ENCODE results near the gene HSD17B10. TPM values are rescaled to one million over a fixed set of nuclear protein-coding genes. Genes with fewer than 3 reads are reported as not detected.

The HSD17B10 gene
- total and polyA plus RNA-seq, 2 donors (not counting 1 experiment from before 2014, with no cell fraction given): 41.6 to 62.3 TPM

- Histone ChIP-seq H3K4me1 (ENCODE audit: control insufficient read depth, extremely low read depth, insufficient read depth, low read length) (peaks cover 2% of the 10 kb centered on the region), H3K79me2 (ENCODE audit: control insufficient read depth, insufficient read depth, low read length) (peaks cover 8% of the 10 kb centered on the region), H4K20me1 (ENCODE audit: control insufficient read depth, extremely low read depth, insufficient read depth, low read length) (no peaks in the 10 kb centered on the region), H3K9me3 (ENCODE audit: control insufficient read depth, insufficient read depth, low read depth, low read length) (no peaks in the 10 kb centered on the region), H3K9ac (ENCODE audit: insufficient read depth, low read length) (no peak overlapping the region), H3K4me2 (ENCODE audit: extremely low read depth, insufficient read depth, low read length) (no peak overlapping the region), H3K4me3 (replicated peaks in 1 of 4; ENCODE audit: control extremely low read depth in 1 of 4, insufficient read depth in 1 of 4, low read depth in 3 of 4, low read length in 4 of 4) (no peak overlapping the region), H3K27me3 (ENCODE audit: control insufficient read depth, insufficient read depth, low read length) (no peaks in the 10 kb centered on the region), H2AFZ (ENCODE audit: low read length) (no peak overlapping the region), H3K27ac (ENCODE audit: insufficient read depth, low read length) (no peak overlapping the region), H3K36me3 (ENCODE audit: control insufficient read depth, insufficient read depth, low read length) (peaks cover 1% of the 10 kb centered on the region)
- DNase-seq (ENCODE audit: low read depth in 2 of 2): no peak
- no peak for TF ChIP-seq CTCF (conservative IDR thresholded peaks at IDR 0.05 in 1 of 2, IDR thresholded peaks at IDR 0.05 in 1 of 2; ENCODE audit: low read depth in 1 of 2, low read length in 2 of 2)
- no peak for TF ChIP-seq EZH2 (IDR thresholded peaks at IDR 0.05; ENCODE audit: low read length, missing control alignments)
These were observed 3.0 kb upstream of the HSD17B10 start for GRCh38 chrX:53437206-53437605.

GRCh38 chrX:53435997-53436396 is 1.8 kb upstream of the HSD17B10 start:
- Histone ChIP-seq H3K4me1 (ENCODE audit: control insufficient read depth, extremely low read depth, insufficient read depth, low read length) (no peaks in the 10 kb centered on the region), H4K20me1 (ENCODE audit: control insufficient read depth, extremely low read depth, insufficient read depth, low read length) (no peaks in the 10 kb centered on the region), H3K79me2 (ENCODE audit: control insufficient read depth, insufficient read depth, low read length) (peaks cover 8% of the 10 kb centered on the region), H3K9ac (ENCODE audit: insufficient read depth, low read length) (no peak overlapping the region), H2AFZ (ENCODE audit: low read length) (no peak overlapping the region), H3K4me3 (replicated peaks in 1 of 4; ENCODE audit: control extremely low read depth in 1 of 4, insufficient read depth in 1 of 4, low read depth in 3 of 4, low read length in 4 of 4) (no peak overlapping the region), H3K36me3 (ENCODE audit: control insufficient read depth, insufficient read depth, low read length) (peaks cover 9% of the 10 kb centered on the region), H3K27ac (ENCODE audit: insufficient read depth, low read length) (no peak overlapping the region), H3K9me3 (ENCODE audit: control insufficient read depth, insufficient read depth, low read depth, low read length) (no peaks in the 10 kb centered on the region), H3K27me3 (ENCODE audit: control insufficient read depth, insufficient read depth, low read length) (no peaks in the 10 kb centered on the region), H3K4me2 (ENCODE audit: extremely low read depth, insufficient read depth, low read length) (no peak overlapping the region)
- TF ChIP-seq CTCF (conservative IDR thresholded peaks at IDR 0.05 in 1 of 2, IDR thresholded peaks at IDR 0.05 in 1 of 2; ENCODE audit: low read depth in 1 of 2, low read length in 2 of 2) (peak; percentile 58 to 81), EZH2 (IDR thresholded peaks at IDR 0.05; ENCODE audit: low read length, missing control alignments) (no peak)
- peak; percentile 64 to 66 for DNase-seq (ENCODE audit: low read depth in 2 of 2)

GRCh38 chrX:53430231-53430630 is 3.9 kb downstream of the HSD17B10 start:
- no peak for DNase-seq (ENCODE audit: low read depth in 2 of 2)
- H2AFZ ChIP-seq (ENCODE audit: low read length): no peak overlapping the region
- no peak overlapping the region for H3K9ac ChIP-seq (ENCODE audit: insufficient read depth, low read length)
- no peaks in the 10 kb centered on the region for H3K4me1 ChIP-seq (ENCODE audit: control insufficient read depth, extremely low read depth, insufficient read depth, low read length)
- no peaks in the 10 kb centered on the region for H4K20me1 ChIP-seq (ENCODE audit: control insufficient read depth, extremely low read depth, insufficient read depth, low read length)
- H3K79me2 ChIP-seq (ENCODE audit: control insufficient read depth, insufficient read depth, low read length): peaks cover 8% of the 10 kb centered on the region
- H3K4me3 ChIP-seq (replicated peaks in 1 of 4; ENCODE audit: control extremely low read depth in 1 of 4, insufficient read depth in 1 of 4, low read depth in 3 of 4, low read length in 4 of 4): no peak overlapping the region
- no peak overlapping the region for H3K27ac ChIP-seq (ENCODE audit: insufficient read depth, low read length)
- H3K27me3 ChIP-seq (ENCODE audit: control insufficient read depth, insufficient read depth, low read length): no peaks in the 10 kb centered on the region
- no peak overlapping the region for H3K4me2 ChIP-seq (ENCODE audit: extremely low read depth, insufficient read depth, low read length)
- H3K9me3 ChIP-seq (ENCODE audit: control insufficient read depth, insufficient read depth, low read depth, low read length): no peaks in the 10 kb centered on the region
- peaks cover 9% of the 10 kb centered on the region for H3K36me3 ChIP-seq (ENCODE audit: control insufficient read depth, insufficient read depth, low read length)
- TF ChIP-seq CTCF (conservative IDR thresholded peaks at IDR 0.05 in 1 of 2, IDR thresholded peaks at IDR 0.05 in 1 of 2; ENCODE audit: low read depth in 1 of 2, low read length in 2 of 2) (no peak), EZH2 (IDR thresholded peaks at IDR 0.05; ENCODE audit: low read length, missing control alignments) (no peak)
